ENCODE results near the gene NPBWR2.

- TF ChIP-seq POLR2A (IDR thresholded peaks at IDR 0.05; ENCODE audit: low read depth, low read length) (no peak), MAX (IDR thresholded peaks at IDR 0.05; ENCODE audit: insufficient read depth, insufficient read length) (no peak), FOS (IDR thresholded peaks at IDR 0.05; ENCODE audit: borderline replicate concordance, insufficient read depth, low read length) (no peak), EZH2 (IDR thresholded peaks at IDR 0.05; ENCODE audit: borderline replicate concordance, low read depth, low read length, severe bottlenecking) (no peak), CTCF (IDR thresholded peaks at IDR 0.05; ENCODE audit: extremely low read depth in 1 of 2, insufficient read depth in 1 of 2, low read depth in 1 of 2, low read length in 2 of 2) (no peak), POLR2AphosphoS5 (IDR thresholded peaks at IDR 0.05; ENCODE audit: insufficient read depth, low read depth, low read length) (no peak)
These were observed 4.7 kb upstream of the NPBWR2 start for GRCh38 chr20:64111841-64112641.
